Activated CD8-positive, alpha-beta T cell treated with anti-CD3 and anti-CD28 coated beads for 36 hours (primary cell): ENCODE measurements around the gene TLR9. TPM values are rescaled to one million over a fixed set of nuclear protein-coding genes. Genes with fewer than 3 reads are reported as not detected.

Source experiments
- ATAC-seq: fragments of 200-7000 bp; cut with Tn5 transposase; one replicate; pipeline ENCODE4 v1.10.0; 2021; ENCODE audit warnings: mild to moderate bottlenecking, moderate library complexity
- CTCF ChIA-PET: fragments of 350-600 bp; sonication (Branson Sonifier 250); formaldehyde crosslinking; loops from one replicate; lab custom pipeline; 2021; ENCODE audit warnings: antibody characterized with exemption; lab: Charles Lee
- POLR2A ChIA-PET: fragments of 350-600 bp; sonication (Branson Sonifier 250); formaldehyde crosslinking; loops from one replicate; lab custom pipeline; 2021; ENCODE audit warnings: antibody characterized with exemption; lab: Charles Lee
- DNase-seq: peaks from one replicate; pipeline ENCODE4 v3.0.0-alpha.2; 2020
- H3K27ac Mint-ChIP-seq: one replicate; pipeline ENCODE4 v1.8.0; 2021; ENCODE audit warnings: mild to moderate bottlenecking, mixed read lengths
- H3K27me3 Mint-ChIP-seq: one replicate; pipeline ENCODE4 v1.8.0; 2021; ENCODE audit warnings: mixed read lengths
- H3K36me3 Mint-ChIP-seq: one replicate; pipeline ENCODE4 v1.8.0; 2021; ENCODE audit warnings: low read depth, mixed read lengths
- H3K4me1 Mint-ChIP-seq: one replicate; pipeline ENCODE4 v1.8.0; 2021; ENCODE audit warnings: low read depth, mixed read lengths
- H3K4me3 Mint-ChIP-seq: one replicate; pipeline ENCODE4 v1.8.0; 2021; ENCODE audit warnings: mild to moderate bottlenecking, moderate library complexity, mixed read lengths
- H3K9me3 Mint-ChIP-seq: one replicate; pipeline ENCODE4 v1.8.0; 2021; ENCODE audit warnings: mixed read lengths
- intact Hi-C: fragments of 100-400 bp; cut with micrococcal nuclease; formaldehyde crosslinking; loops from one replicate; pipeline ENCODE4 v1.10.0; 2022
- total RNA-seq, 2 experiments: library from RNA; stranded (reverse); gene quantifications; one replicate each; pipeline ENCODE4 v1.2.3, GENCODE V29; 2021
- TF ChIP-seq, protein P1 (sequence below): fragments of 200-600 bp; IDR thresholded peaks from one replicate; pipeline ENCODE4 v1.8.0; 2022; ENCODE audit warnings: antibody characterized with exemption, mild to moderate bottlenecking

Gene TLR9
- total RNA-seq, 2 experiments from 2014 or later = 2.0 TPM

DNA sequence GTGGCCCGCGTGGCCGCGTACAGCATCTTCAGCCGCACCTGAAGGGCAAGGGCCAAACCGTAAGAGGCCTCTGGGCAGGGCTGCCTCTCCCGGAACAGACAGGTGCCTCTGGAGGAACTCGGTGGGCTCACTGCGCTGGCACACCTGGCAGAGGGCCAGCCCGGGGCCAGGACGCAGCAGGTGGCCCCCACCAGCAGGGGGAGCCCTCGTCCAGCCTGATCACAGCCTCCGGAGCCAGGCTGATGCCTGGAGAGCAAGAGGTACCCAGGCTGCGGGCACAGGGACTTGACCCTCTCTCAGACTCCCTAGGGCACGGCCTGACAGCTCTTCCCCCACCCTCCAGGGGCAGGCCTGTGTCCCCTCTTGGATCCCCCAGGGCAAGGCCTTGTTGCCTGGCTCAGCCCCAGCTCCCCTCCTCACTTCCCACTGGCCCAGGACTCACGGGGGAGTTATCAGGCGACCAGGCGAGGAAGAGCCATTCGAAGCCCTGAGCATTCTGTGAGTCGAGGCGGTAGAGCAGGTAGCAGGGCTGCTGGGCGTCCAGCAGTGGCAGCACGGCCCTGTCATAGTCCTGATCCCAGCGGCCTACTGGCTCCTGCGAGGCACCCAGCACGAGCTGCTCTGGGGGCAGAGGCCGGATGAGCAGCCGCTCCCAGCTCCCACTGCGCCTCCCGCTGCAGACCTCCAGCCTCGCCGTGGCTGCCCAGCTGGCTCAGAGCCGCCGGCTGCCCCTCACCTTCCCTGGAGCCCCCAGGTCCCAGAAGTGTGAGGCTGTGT is 6.2 kb upstream of the TLR9 start:
- H3K4me1 Mint-ChIP-seq = peaks cover 62% of the 10 kb centered on the region
- peak overlapping the region; percentile 82 for H3K27ac Mint-ChIP-seq
- TF ChIP-seq, protein P1, sequence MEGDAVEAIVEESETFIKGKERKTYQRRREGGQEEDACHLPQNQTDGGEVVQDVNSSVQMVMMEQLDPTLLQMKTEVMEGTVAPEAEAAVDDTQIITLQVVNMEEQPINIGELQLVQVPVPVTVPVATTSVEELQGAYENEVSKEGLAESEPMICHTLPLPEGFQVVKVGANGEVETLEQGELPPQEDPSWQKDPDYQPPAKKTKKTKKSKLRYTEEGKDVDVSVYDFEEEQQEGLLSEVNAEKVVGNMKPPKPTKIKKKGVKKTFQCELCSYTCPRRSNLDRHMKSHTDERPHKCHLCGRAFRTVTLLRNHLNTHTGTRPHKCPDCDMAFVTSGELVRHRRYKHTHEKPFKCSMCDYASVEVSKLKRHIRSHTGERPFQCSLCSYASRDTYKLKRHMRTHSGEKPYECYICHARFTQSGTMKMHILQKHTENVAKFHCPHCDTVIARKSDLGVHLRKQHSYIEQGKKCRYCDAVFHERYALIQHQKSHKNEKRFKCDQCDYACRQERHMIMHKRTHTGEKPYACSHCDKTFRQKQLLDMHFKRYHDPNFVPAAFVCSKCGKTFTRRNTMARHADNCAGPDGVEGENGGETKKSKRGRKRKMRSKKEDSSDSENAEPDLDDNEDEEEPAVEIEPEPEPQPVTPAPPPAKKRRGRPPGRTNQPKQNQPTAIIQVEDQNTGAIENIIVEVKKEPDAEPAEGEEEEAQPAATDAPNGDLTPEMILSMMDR = peak; percentile 96
- ChIA-PET CTCF (interaction anchor here (0.5 to 10.8 kb wide), 38 partner anchors 9 to 321 kb away, joined by 3 to 198 read pairs (median 4); partner anchors contain the start of genes GLYCTK, TLR9 and WDR82), POLR2A (interaction anchor here (0.8 to 33.3 kb wide), 14 partner anchors 9 to 120 kb away, joined by 3 to 949 read pairs (median 3); partner anchors contain the start of genes GLYCTK and WDR82)
- intact Hi-C loops = no loop called here
- DNase-seq (peak; percentile 89), ATAC-seq (peak; percentile 82)
- H3K9me3 Mint-ChIP-seq = no peaks in the 10 kb centered on the region
- H3K27me3 Mint-ChIP-seq = no peaks in the 10 kb centered on the region
- no peak overlapping the region for H3K4me3 Mint-ChIP-seq
- peaks cover 44% of the 10 kb centered on the region for H3K36me3 Mint-ChIP-seq

DNA sequence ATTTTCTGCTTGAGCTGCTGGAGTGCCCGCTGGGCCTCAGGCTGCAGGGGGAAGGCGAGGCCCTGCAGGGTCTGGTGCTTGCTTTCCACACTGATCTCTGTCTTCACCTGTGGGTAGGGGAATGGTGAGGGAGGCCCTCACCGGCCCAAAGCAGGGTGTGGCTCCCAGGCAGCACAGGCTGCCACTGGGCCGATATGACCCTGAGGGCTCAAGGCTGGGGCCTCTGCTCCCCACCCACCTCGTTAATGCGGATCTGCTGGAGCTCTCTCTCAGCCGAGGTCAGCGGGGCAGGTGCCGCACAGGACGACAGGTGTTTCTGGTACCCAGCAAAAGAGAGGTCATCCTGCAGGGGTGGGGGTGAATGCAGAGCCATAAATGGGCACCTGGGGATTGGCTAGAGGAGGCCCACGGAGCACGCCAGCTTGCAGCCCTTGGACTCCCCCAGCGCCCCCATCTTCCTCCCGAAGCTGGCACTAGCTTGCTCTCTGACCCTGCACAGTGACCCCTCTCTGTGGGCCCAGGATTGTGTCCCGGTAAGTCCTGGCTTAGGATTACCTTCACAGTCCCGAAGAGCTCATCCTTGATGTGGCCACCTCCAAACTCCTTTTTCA is 5.5 kb upstream of the TLR9 start:
- H3K9me3 Mint-ChIP-seq = no peaks in the 10 kb centered on the region
- ChIA-PET POLR2A (interaction anchor here (0.6 to 33.3 kb wide), 14 partner anchors 8 to 121 kb away, joined by 3 to 949 read pairs (median 3); partner anchors contain the start of genes GLYCTK and WDR82), CTCF (interaction anchor here (0.5 to 10.8 kb wide), 27 partner anchors 10 to 322 kb away, joined by 3 to 198 read pairs (median 4); partner anchors contain the start of genes GLYCTK, TLR9 and WDR82)
- no peak overlapping the region for H3K4me3 Mint-ChIP-seq
- peak overlapping the region; percentile 82 for H3K27ac Mint-ChIP-seq
- no peak for ATAC-seq
- H3K36me3 Mint-ChIP-seq = peaks cover 41% of the 10 kb centered on the region
- intact Hi-C loops = no loop called here
- TF ChIP-seq, protein P1 = no peak
- peaks cover 63% of the 10 kb centered on the region for H3K4me1 Mint-ChIP-seq
- no peaks in the 10 kb centered on the region for H3K27me3 Mint-ChIP-seq
- DNase-seq = no peak

DNA sequence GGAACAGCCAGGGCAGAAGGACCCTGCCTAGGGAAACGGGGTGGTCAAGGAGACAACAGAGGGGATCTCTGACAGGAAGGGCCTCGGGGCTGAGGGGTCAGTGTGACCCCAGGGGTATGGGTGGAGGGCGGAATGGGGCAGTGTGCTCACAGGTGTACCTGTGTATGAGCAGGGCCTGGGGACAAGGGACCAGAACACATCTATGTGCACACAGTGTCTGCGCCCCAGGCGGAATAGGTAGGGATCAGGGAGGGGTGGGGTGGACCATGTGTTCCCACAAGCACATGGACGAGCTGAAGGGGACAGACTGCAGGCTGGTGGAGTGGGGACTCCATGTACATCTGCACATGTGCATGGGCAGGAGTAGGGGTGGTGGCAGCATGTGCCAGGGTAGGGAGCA is 5.0 kb upstream of the TLR9 start:
- intact Hi-C loops = no loop called here
- H3K36me3 Mint-ChIP-seq = peaks cover 36% of the 10 kb centered on the region
- TF ChIP-seq, protein P1 = no peak
- no peak overlapping the region for H3K4me3 Mint-ChIP-seq
- DNase-seq = no peak
- H3K4me1 Mint-ChIP-seq = peaks cover 63% of the 10 kb centered on the region
- no peaks in the 10 kb centered on the region for H3K9me3 Mint-ChIP-seq
- H3K27me3 Mint-ChIP-seq = no peaks in the 10 kb centered on the region
- ChIA-PET POLR2A (interaction anchor here (0.6 to 33.3 kb wide), 11 partner anchors 9 to 122 kb away, joined by 3 to 949 read pairs (median 3); partner anchors contain the start of genes GLYCTK, TWF2 and WDR82), CTCF (interaction anchor here (0.6 to 10.8 kb wide), 17 partner anchors 9 to 288 kb away, joined by 3 to 198 read pairs (median 5); partner anchors contain the start of genes GLYCTK, TLR9 and WDR82)
- peak overlapping the region; percentile 34 for H3K27ac Mint-ChIP-seq
- no peak for ATAC-seq

DNA sequence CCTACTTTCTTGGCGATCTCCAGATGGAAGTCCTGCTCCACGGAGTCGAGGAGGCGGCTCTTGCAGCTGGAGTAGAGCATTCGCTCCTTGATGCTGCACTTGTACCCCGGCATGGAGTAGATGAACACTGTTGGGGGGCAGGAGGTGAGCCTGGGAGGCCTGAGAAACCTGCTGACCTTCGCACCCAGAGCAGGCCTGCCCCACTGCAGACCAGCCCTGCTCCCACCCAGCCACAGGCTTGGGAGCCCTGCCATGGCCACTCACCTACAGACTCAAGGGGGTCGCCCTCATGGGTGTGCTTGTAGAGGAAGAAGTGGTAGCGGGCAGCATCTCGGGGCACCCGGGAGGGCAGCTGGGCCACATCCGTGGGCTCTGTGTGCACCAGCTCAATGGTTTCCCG is 4.2 kb upstream of the TLR9 start:
- ChIA-PET POLR2A (interaction anchor here (0.6 to 33.3 kb wide), 4 partner anchors 9 to 310 kb away, joined by 3 to 949 read pairs (median 8); partner anchors contain the start of genes GLYCTK, TWF2 and WDR82), CTCF (interaction anchor here (1.2 to 10.8 kb wide), 6 partner anchors 9 to 287 kb away, joined by 3 to 194 read pairs (median 10); partner anchors contain the start of gene WDR82)
- Mint-ChIP-seq H3K27ac (no peak overlapping the region), H3K4me1 (peaks cover 62% of the 10 kb centered on the region), H3K36me3 (peaks cover 35% of the 10 kb centered on the region), H3K27me3 (no peaks in the 10 kb centered on the region), H3K4me3 (no peak overlapping the region), H3K9me3 (no peaks in the 10 kb centered on the region)
- DNase-seq = no peak
- intact Hi-C loops = no loop called here
- TF ChIP-seq, protein P1 = no peak
- no peak for ATAC-seq
